CD4-positive, alpha-beta T cell treated with Interleukin-15 for 4 hours (primary cell): ENCODE results near the gene HAND1.
"Not testable (repeated sequence)": the region's sequence is repeated elsewhere in the genome, so short reads cannot be mapped to it uniquely, and the experiment has no call there.

Experiments
- DNase-seq: peaks from one replicate; pipeline ENCODE4 v3.0.0-alpha.2; 2020; ENCODE audit warnings: low spot score

The HAND1 gene

GRCh38 chr5:154478224-154478565 lies at the start of gene HAND1:
Gene HAND1, minus strand, starts transcription at chr5:154478227. Its CDS starts 219 bp downstream, at chr5:154478008.
- no peak for DNase-seq

- DNase-seq: no peak
Observed at GRCh38 chr5:154526231-154527226, 48.5 kb upstream of the HAND1 start.

- DNase-seq: no peak
Observed at GRCh38 chr5:154524859-154525258, 46.8 kb upstream of the HAND1 start.

- DNase-seq: no peak
Observed at GRCh38 chr5:154524181-154524580, 46.2 kb upstream of the HAND1 start.

GRCh38 chr5:154523709-154524108 lies 45.7 kb upstream of the HAND1 start:
- no peak for DNase-seq

- DNase-seq: no peak
Observed at GRCh38 chr5:154523104-154523503, 45.1 kb upstream of the HAND1 start.

- no peak for DNase-seq
Observed at GRCh38 chr5:154522284-154522683, 44.3 kb upstream of the HAND1 start.

GRCh38 chr5:154521756-154522155 lies 43.7 kb upstream of the HAND1 start:
- no peak for DNase-seq

GRCh38 chr5:154520861-154521453 lies 42.9 kb upstream of the HAND1 start:
- DNase-seq: no peak

- no peak for DNase-seq
Observed at GRCh38 chr5:154519359-154519758, 41.3 kb upstream of the HAND1 start.

GRCh38 chr5:154518438-154518867 lies 40.4 kb upstream of the HAND1 start:
- DNase-seq: no peak

GRCh38 chr5:154517810-154518437 lies 39.9 kb upstream of the HAND1 start:
- DNase-seq: no peak

- DNase-seq: no peak
Observed at GRCh38 chr5:154517181-154517580, 39.2 kb upstream of the HAND1 start.

- no peak for DNase-seq
Observed at GRCh38 chr5:154516475-154516874, 38.4 kb upstream of the HAND1 start.

- not testable (repeated sequence) for DNase-seq
Observed at GRCh38 chr5:154515488-154515887, 37.5 kb upstream of the HAND1 start.

GRCh38 chr5:154514331-154514730 lies 36.3 kb upstream of the HAND1 start:
- DNase-seq: no peak

GRCh38 chr5:154513669-154514084 lies 35.6 kb upstream of the HAND1 start:
- DNase-seq: no peak

GRCh38 chr5:154511984-154512383 lies 34.0 kb upstream of the HAND1 start:
- DNase-seq: no peak

GRCh38 chr5:154509784-154510555 lies 31.9 kb upstream of the HAND1 start:
- no peak for DNase-seq

- DNase-seq: no peak
Observed at GRCh38 chr5:154508114-154508513, 30.1 kb upstream of the HAND1 start.

- no peak for DNase-seq
Observed at GRCh38 chr5:154506716-154507080, 28.7 kb upstream of the HAND1 start.

GRCh38 chr5:154506049-154506715 lies 28.2 kb upstream of the HAND1 start:
- DNase-seq: no peak
